NCI-H446 treated with DMSO at 0.1 percent for 48 hours (cell line): Measurements from ENCODE around the gene VPS4A.
"Not testable (repeated sequence)": the region's sequence is repeated elsewhere in the genome, so short reads cannot be mapped to it uniquely, and the experiment has no call there.

Experiments
- DNase-seq: peaks from one replicate; lab custom pipeline; 2025; lab: John Stamatoyannopoulos, UW

VPS4A gene

DNA sequence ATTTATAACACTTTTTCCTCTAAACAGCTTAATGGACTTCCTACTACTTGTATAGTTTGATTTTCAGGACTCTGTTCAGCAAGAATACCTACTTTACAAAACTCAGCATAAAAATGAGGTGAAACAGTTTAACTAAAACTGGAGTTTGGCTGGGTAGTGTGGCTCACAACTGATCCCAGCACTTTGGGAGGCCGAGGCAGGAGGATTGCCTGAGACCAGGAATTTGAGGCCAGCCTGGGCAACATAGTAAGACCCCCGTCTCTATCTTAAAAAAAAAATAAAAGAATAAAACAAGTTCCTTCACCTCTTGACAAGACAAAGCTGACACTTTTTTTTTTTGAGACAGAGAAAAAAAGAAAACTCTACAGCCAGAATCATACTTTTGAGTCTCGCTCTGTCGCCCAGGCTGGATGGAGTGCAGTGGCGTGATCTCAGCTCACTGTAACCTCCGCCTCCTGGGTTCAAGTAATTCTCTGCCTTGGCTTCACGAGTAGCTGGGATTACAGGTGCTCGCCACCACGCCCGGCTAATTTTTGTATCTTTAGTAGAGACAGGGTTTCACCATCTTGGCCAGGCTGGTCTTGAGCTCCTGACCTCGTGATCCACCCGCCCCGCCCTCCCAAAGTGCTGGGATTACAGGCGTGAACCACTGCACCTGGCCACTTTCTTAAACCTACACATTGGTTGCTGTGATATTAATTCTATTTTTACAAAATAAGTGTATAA lies 16.6 kb downstream of the VPS4A start:
- DNase-seq, result no peak

DNA sequence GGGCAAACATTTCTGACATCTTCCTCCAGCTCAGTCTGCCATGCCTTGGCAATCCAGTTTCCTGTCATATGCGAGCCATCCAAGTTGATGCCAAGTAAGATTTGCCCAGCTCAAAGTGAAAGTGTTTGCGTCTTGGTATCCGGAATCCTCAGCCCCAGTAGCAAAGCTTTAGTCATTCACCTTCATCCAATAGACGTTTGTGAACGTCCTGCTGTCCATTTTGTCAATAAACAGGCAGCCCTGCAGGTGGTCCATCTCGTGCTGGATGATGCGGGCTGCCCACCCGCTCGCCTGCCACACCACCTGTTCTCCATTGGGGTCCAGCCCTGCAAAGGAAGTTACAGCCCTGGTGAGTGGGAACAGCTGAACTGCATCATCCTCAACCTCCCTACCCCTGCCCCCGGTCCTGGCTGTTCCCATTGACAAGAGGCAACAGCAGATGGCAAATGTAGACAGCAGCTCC lies 17.7 kb downstream of the VPS4A start:
- DNase-seq, result no peak

DNA sequence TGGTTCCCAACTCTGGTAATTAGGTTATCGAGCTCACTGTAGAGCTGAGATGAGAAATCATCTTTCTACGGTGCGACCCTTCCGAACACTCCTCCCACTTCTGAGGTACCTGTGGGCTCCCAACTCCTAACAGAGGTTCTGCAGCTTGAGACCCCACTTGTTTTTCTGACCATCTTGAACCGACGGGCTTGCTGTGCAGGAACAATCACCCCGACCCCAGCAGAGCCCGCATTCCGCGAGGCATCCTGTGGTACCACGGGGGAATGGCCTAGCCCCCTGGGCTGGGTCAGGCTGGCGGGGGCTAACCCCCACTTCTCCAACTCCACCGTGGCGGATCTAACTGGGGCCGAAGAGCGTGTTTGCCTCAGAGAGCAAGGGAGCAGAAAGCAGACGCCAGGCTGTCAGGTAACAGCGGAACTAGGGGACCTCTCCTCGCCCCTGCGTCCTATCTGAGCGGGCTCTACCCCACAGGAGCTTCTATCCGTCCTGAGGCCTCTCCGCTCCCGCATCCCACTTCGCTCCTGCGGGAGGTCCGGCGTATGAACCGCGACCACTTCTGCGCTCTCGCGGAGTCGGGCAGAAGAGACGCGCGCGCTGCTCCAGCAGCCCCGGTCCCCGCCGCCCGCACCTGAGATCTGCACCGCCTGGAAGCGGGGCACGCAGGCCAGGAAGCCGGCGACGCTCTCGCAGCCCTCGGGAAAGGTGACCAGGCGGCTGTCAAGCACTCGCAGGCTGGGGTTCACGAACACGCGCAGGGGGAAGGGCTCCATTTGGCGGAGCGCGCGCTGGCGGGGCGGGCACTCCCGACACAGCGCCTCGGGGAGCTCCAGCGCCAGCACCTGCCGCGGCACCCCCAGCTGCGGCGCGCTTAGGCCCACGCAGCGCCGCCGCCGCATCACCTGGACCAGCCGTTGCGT lies 18.5 kb downstream of the VPS4A start:
- DNase-seq, result no peak

DNA sequence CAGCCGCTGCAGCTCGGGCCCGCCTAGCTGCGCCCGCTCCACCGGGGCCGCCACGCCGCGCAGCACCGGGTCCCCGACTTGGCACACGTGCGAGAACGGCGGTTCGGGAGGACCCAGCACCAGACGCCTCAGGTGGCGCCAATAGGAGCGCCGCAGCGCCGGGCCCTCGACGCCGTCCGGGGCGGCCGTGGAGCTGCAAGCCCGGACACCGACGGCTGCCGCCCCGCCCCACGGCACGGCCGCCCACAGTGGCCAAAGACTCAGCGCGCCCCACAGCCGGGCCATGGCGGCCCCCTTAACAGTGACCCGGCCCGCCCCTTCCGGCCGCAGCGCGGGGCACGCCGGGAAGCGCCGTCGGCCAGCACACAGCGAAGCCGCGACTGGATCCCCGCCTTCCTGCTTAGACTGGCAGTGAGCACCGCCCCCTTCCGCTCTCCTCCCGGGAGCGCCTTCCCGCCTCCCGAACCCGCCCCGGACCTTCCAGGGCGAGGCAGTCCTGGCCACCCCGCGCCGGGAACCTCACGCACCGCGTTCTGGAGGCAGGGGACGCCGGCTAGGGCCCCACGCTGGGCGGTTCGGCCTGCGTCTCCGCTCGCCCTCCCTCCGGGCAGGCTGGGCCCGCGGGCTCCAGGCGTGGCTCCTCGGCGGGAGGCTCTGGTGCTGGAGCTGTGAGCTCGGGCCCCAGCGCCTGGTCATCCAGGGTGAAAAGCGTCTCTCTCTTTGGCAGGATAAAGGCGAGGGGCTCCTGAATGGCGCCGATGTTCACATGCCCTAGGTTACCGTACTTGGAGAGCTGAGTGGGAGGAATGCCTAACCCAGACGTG lies 19.3 kb downstream of the VPS4A start, which contains the start of gene PDF:
Gene PDF, minus strand, starts transcription at position 303 of the 824 bp plus-strand sequence. Its CDS starts 18 bp downstream, at position 285.
- DNase-seq, result peak; percentile 65

DNA sequence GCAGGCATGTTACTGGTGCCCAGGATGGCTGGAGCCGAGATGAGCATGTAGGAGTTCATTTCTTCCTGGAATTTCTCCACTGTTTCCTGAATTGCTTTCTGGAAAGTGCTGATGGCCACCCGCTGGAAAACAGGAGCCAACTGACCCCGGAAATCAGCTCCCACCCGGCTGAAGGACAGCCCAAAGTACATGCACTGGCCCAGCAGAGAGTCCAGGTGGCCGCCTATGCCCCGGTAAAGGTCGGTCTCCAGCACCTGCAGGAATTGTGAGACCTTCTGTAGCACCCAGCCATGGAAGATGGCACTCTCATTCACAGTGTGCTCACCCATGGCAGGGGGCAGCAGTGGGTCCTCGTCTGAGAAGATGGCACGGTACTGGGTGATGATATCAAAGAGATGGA lies 23.5 kb downstream of the VPS4A start:
- no peak for DNase-seq

DNA sequence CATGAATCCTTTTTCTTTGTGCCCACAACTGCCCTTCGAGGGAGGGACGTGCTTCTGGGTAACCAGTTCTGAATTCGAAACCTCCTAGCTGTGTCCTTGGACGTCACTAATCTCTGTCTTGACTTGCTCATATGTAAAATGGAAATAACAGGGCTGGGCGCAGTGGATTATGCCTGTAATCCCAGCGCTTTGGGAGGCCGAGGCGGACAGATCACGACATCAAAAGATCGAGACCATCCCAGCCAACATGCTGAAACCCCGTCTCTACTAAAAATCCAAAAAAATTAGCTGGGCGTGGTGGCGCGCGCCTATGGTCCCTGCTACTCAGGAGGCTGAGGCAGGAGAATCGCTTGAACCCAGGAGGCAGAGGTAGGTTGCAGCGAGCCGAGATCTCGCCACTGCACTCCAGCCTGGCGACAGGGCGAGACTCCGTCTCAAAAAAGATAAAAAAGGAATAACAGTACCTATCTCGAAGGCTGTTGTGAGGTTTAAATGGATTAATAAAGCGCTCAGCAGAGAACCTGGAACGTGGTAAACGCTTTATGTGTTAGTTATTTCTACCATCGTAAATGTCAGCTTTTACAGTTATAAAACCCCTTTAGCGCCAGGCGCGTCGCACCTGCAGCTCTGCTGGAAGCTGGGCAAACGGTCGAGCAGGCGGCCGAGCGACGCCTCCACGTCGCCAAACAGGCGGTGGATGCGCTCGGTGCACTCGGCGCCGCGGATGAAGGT lies 27.6 kb downstream of the VPS4A start:
- DNase-seq, result no peak

DNA sequence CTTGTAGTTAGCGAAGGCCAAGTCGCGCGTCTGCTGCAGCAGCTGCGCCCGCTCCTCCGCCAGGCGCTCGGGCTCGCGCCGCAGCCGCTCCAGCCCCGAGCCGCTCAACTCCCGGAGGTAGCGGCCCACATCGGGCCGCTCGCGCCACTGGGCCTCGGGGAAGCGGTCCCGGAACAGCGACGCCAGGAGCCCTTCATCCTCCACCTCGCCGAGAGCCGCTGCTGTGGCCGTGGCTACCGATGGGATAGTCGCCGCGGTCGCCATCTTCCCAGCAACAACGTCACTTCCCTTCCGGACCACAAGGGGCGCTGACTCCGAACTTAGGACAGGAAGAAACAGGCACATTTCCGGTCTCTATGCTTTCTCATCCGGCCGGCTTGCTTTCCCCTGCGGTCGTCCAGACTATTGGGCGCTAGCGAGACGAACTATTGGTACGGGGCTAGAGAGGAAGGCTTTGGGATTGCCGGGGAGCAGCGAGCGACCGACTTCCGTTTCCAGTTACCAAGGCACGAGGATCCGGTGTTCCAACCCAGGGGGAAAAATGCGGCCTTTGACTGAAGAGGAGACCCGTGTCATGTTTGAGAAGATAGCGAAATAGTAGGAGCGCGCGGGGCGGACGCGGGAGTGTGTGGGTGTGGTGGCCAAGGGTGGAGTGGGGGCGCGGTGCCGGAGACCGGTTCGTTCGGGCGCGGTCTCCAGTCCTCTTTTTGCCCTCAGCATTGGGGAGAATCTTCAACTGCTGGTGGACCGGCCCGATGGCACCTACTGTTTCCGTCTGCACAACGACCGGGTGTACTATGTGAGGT lies 28.3 kb downstream of the VPS4A start, which contains the start of the genes COG8 and NIP7:
Gene COG8, minus strand, starts transcription at position 276 of the 806 bp plus-strand sequence. Its CDS starts 12 bp downstream, at position 264.
Gene NIP7, plus strand, starts transcription at position 484 of the 806 bp plus-strand sequence. Its CDS starts 58 bp downstream, at position 542.
- DNase-seq, result peak; percentile 93

DNA sequence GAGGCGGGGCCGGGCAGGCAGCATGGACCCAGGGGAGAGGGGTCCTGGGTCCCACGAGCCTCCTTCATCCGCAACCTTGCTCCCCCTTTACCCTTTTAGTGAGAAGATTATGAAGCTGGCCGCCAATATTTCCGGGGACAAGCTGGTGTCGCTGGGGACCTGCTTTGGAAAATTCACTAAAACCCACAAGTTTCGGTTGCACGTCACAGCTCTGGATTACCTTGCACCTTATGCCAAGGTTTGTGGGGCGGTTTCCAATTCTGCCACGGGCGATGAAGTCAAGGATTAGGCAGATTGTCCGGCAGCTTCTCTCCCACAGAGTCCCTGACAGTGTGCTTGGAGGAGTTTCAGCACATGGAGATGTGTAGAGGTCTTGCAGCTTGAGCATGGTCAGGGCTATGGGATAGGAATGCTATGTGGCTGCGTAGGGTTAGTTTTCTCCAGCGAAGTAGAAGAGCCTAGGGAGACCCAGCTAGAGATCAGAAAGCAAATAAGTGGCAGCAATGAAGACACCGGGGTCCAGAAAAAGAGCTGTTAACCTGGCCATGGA lies 29.0 kb downstream of the VPS4A start:
- no peak for DNase-seq

DNA sequence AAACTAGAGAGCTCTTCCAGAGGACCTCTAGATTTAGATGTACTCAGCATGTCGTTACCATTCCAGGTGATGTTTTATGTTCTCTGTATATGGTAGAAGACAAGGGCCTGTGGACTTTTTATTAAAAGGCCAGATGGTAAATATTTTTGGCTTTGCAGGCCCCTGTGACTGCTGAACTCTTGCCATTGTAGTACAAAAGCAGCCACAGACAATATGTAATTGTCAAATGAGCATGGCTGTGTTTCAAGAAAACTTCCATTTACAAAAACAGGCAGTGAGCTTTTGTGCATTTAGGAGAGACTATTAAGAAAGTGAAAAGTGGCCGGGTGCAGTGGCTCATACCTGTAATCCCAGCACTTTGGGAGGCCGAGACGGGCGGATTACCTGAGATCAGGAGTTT lies 33.0 kb downstream of the VPS4A start:
- no peak for DNase-seq

DNA sequence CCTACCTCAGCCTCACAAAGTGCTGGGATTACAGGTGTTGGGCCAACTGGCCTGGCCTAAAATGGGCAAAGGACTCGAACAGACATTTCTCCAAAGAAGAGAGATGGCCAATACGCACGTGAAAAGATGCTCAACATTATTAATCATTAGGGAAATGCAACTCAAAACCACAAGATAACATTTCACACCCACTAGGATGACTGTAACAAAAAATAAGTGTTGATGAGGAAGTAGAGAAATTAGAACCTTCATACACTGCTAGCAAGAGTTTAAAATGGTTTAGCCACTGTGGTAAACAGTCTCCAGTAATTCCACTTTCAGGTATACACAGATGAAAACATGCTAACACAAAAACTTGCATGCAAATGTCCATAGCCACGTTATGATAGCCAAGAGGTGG lies 34.8 kb downstream of the VPS4A start:
- DNase-seq, result no peak

DNA sequence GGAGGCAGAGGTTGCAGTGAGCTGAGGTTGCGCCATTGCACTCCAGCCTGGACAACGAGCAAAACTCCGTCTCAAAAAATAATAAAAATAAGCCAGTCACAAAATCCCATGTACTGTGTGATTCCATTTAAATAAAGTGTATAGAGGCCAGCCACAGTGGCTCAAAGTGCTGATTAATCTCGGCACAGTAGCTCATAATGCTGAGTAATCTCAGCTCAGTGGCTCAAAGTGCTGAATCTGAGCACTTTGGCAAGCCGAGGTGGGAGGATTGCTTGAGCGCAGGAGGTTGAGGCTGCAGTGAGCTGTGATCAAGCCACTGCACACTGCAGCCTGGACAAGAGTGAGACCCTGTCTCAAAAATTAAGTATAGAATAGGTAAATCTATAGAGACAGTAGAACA lies 35.5 kb downstream of the VPS4A start:
- DNase-seq, result no peak

DNA sequence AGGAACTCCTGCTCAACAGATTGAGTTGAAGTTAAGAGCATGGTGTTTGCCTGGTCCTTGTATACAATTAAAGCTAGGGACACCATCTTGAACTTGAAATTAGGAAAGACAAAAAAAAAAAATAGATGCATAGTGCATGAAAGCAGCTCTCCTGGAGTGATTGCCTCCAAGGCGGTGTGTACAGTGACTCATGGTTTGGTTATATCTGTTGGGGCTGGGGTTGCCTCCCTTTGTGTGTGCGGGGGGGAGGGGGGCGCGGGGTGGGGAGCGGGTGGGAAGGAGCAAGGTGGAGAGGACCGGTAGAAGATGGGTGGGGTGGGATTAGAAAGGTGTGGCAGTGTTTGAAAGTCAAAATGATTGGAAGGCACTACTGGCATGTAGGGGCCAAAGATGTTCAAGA lies 37.1 kb downstream of the VPS4A start:
- no peak for DNase-seq

DNA sequence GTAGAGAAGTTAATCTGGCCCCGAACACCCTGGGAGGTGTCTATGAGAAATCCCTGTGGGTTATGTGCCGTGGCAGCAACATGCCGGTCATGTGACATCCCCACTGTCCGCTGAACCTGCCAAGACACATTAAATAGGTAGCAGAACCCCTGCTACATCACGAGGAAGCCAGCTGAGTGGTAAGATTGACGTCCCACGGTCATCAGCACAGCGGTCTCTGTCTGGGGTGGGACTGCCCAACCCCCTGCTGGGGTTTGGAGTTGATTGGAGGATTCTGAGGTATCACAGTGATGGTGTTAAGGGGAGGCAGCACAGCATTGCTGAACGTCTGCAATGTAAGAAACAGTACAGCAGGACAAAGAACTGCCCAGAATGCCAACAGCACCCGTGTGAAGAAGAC lies 38.4 kb downstream of the VPS4A start:
- DNase-seq, result no peak

DNA sequence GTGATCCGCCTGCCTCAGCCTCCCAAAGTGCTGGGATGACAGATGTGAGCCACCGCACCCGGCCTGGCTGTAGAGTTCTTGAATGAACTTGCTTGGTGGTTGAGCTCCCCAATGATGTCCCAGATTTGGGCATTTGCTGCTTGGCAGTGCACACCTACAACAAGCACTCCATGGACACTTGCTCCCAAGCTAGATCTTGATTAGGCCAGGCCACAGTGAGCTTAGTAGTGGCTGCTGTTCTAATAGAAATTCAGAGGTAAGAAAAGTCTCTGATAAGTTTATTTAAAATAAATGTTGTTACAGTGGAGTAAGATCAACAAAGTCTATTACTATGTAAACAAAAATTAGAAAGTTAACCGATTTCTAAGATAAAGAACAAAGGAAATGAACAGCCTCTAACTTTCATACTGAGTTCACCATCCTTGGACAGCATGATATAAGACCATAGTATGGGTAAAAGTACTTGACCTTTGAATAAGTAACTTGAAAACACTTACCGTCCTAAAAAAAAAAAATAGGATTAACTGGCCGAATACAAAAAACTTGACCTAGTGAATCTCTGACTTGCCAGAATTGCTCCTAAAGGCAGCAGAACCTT lies 39.5 kb downstream of the VPS4A start:
- no peak for DNase-seq

DNA sequence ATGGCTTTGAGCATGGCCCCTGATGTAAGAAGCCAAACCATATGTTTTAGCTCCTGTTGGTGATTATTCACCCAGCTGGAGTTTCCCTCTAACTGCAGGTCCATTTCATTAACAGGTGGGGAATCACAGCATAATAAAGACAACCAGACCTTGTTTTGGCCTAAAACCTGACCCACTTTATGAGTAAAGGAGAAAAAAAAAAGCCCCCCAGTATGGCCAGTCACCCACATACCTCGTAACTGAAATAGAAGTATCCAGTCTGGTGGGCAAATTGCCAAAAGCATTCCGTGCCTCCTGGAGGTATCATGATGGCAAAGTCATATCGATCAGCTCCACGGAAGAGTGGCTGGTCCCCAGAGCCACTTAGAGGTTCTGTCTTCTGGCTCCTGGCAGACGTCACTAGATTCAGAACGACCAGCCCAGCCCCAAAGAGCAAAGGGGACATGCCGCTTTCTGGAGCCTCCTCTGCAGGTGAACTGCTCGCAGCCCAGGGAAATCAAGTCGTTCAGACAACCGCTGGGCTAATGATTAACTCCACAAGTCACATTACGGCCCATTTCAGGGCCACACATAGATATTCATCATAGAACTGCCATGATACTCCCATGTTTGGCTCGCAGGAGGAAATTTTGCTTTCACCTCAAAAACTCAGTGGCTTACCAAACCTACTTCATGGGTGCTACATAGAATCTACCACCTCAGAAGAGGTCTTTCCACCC lies 40.3 kb downstream of the VPS4A start, which contains the start of gene TMED6:
Gene TMED6, minus strand, starts transcription at position 478 of the 719 bp plus-strand sequence. Its CDS starts 33 bp downstream, at position 445.
- DNase-seq, result no peak

DNA sequence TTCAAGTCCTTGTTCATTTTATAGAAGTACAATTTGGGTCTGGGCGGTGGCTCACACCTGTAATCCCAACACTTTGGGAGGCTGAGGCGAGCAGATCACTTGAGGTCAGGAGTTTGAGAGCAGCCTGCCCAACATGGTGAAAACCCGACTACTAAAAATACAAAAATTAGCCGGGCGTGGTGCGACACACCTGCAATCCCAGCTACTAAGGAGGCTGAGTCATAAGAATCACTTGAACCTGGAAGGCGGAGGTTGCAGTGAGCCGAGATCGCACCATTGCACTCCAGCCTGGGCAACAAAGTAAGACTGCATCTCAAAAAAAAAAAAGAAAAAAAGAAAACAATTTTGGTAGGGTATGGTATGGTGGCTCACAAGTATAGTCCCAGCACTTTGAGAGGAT lies 48.9 kb downstream of the VPS4A start:
- not testable (repeated sequence) for DNase-seq

DNA sequence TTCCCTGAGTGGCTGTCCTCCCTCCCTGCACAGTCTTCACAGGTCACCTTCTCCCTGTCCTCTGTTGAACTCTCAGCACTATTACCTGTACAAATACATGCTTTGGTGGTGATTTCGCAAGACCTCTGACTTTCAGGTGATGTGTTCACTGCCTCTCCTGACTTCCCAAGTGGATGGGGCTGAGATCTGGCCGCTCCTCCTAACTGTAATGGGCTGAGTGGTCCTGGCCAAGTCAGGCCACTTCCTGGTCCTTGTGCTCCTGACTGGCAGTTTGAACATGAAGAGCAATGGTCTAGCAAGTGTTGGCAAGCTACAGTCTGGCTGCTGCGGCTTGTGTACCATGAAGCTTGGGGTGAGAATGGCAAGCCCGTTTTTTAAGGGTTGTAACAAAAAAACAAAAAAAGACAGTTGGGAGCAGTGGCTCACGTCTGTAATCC lies 52.1 kb downstream of the VPS4A start:
- DNase-seq, result no peak

DNA sequence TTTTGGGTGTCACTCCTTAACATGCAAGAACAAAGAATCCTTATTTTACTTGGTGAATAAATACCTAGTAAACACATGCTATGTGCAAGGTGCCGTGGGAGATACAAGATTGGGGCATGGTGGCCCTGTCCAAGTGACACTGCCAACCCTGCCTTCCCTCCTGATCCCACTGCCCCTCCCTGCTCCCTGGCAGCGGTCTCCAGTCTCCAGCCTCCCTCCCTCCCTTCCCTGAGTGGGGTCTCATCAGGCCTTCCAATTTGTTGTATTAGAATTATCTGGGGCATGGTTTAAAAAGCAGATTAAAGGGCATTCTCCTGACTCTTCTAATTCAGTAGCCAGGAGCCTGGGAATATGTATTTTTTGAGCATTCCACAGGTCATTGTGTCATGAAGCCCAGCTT lies 52.9 kb downstream of the VPS4A start:
- DNase-seq, result no peak

DNA sequence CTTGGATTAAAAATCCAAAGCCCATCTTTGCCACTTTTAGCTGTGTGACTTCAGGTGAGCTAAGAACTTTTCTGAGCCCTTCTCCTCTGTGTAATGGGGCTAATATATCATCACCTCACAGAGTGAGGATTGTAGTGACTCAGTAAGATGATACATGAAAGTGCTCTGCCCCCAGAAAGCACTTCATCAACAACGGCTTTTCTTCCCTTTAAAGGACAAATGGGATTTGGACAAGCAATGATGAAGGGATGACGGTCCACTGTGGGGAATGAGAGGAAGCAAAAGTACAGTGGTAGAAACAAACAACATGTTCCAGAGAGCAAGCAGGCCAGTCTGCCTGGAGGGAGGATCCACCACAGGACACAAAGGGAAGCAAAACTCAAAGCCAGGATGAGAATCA lies 54.8 kb downstream of the VPS4A start:
- DNase-seq, result no peak
